ENCODE results near the gene LAP3. TPM values are rescaled to one million over a fixed set of nuclear protein-coding genes. Genes with fewer than 3 reads are reported as not detected.

LAP3 gene
- total and polyA plus RNA-seq, 12 donors: 22.7 to 176 (median 105) TPM

DNA sequence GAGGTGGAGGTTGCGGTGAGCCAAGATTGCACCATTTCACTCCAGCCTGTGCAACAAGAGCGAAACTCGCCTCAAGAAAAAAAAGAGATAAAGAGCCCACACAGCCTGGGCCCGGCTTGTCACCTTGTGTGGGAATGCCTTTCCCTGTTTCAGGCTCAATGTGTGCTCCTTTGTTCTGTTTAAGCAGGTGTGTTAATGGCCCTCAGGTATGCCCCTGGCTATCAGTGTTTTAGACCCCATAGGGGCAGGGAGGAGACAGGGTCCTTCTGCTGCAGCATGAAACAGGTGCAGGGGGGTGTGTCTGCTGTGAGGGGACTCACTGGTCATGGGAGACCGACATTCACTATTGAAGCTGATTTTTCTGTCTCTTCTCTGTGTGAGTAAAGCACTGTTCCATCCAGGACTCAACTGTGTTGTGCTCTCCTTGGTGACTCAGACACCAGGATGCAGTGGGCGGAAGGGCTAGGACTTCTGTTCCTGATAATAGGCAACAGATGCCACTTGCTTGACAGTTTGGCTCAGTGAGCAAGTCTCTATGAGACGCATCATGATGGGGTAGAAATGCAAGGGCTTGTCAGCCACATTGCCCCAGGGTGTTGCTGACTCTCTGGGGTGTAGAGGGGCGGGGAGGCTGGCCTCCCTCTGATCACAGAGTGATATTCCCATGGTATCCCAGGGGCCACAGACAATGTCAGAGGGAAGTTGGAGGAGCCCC is 15.6 kb upstream of the LAP3 start:
- Histone ChIP-seq H3K9me3 (replicated peaks in 1 of 3) (no peaks in the 10 kb centered on the region), H3K27ac (no peak overlapping the region), H3K27me3 (no peaks in the 10 kb centered on the region), H3K4me3 (no peak overlapping the region), H3K36me3 (replicated peaks in 1 of 2) (no peaks in the 10 kb centered on the region), H3K4me1 (replicated peaks in 1 of 2) (no peaks in the 10 kb centered on the region)
- intact Hi-C loops (cut with DNase I): no loop called here
- WGBS, 4 donors: 84 to 94% (median 88%) methylated on average over 7 to 8 of the region's 8 CpGs
- DNase-seq: peak in 1 of 7 donors; percentile 58
- TF ChIP-seq POLR2A (IDR thresholded peaks at IDR 0.05) (no peak), CTCF (IDR thresholded peaks at IDR 0.05) (no peak)

- TF ChIP-seq POLR2A (IDR thresholded peaks at IDR 0.05): no peak
- peak in 1 of 6 experiments; percentile 9 for TF ChIP-seq CTCF (IDR thresholded peaks at IDR 0.05)
- intact Hi-C loops (cut with DNase I): no loop called here
- Histone ChIP-seq H3K4me3 (no peak overlapping the region), H3K9me3 (replicated peaks in 1 of 3) (no peaks in the 10 kb centered on the region), H3K4me1 (replicated peaks in 1 of 2) (no peaks in the 10 kb centered on the region), H3K27ac (no peak overlapping the region), H3K36me3 (replicated peaks in 1 of 2) (no peaks in the 10 kb centered on the region), H3K27me3 (no peaks in the 10 kb centered on the region)
- DNase-seq: no peak
- 33 to 88% (median 70%) methylated on average over 1 of the region's 1 CpG; no CpG with 5 or more reads in 1 of the 4 donors for WGBS, 4 donors
These were observed 14.8 kb upstream of the LAP3 start for GRCh38 chr4:17562157-17562556.

DNA sequence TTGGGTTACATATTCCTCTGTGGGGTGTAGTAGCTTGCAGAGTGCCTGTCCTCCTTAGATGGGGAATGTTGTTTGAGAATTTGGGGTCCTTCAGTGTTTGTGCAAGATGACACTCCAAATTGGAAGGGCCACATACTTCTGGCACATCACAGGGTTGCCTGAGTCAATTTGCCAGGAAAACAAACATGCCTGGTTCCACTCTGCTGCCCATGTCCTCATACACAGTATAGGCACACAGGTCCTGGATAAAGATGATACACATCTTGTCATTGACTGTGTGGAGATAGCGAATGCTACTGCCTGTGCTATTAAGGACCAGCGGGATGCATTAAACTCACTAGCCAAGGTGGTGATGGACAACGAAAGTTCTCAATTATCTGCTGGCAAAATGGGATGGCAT is 11.2 kb upstream of the LAP3 start:
- intact Hi-C loops (cut with DNase I): no loop called here
- H3K4me1 ChIP-seq (replicated peaks in 1 of 2): no peaks in the 10 kb centered on the region
- no peaks in the 10 kb centered on the region for H3K27me3 ChIP-seq
- no peak for DNase-seq
- H3K9me3 ChIP-seq (replicated peaks in 1 of 3): no peaks in the 10 kb centered on the region
- no peak for TF ChIP-seq POLR2A (IDR thresholded peaks at IDR 0.05)
- TF ChIP-seq CTCF (IDR thresholded peaks at IDR 0.05): no peak
- WGBS, 4 donors: 85 to 96% (median 91%) methylated on average over 3 of the region's 3 CpGs
- no peak overlapping the region for H3K27ac ChIP-seq
- no peak overlapping the region for H3K4me3 ChIP-seq
- no peaks in the 10 kb centered on the region for H3K36me3 ChIP-seq (replicated peaks in 1 of 2)

DNA sequence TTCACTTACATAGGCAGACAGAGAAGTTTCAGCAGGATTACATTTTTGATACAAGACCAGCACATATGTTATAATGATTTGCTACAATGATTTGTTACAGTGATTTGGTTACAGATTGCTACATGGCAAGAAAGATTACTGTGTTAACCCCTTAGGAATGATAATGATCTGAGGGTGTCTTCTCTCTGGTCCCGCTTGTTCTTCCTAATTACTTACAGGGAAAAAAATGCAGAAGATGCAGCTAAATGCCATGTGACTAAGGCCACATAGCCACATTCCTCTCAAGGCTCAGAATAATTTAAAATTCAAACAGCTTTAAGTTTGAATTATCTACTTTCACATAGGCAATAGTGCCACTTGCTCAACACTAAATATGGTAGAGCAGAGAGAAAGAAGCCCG is 9.7 kb upstream of the LAP3 start:
- Histone ChIP-seq H3K9me3 (replicated peaks in 1 of 3) (no peaks in the 10 kb centered on the region), H3K4me3 (no peak overlapping the region), H3K4me1 (replicated peaks in 1 of 2) (no peaks in the 10 kb centered on the region), H3K27ac (no peak overlapping the region), H3K27me3 (no peaks in the 10 kb centered on the region), H3K36me3 (replicated peaks in 1 of 2) (no peaks in the 10 kb centered on the region)
- no peak for DNase-seq
- TF ChIP-seq CTCF (IDR thresholded peaks at IDR 0.05) (no peak), POLR2A (IDR thresholded peaks at IDR 0.05) (no peak)
- intact Hi-C loops (cut with DNase I): no loop called here
- WGBS, 4 donors: 78 to 89% (median 81%) methylated on average over 2 of the region's 2 CpGs

Data from adrenal gland (tissue), 12 donors.